ENCODE results near the gene DVL1.
"Not testable (repeated sequence)": the region's sequence is repeated elsewhere in the genome, so short reads cannot be mapped to it uniquely, and the experiment has no call there.

DVL1 gene

DNA sequence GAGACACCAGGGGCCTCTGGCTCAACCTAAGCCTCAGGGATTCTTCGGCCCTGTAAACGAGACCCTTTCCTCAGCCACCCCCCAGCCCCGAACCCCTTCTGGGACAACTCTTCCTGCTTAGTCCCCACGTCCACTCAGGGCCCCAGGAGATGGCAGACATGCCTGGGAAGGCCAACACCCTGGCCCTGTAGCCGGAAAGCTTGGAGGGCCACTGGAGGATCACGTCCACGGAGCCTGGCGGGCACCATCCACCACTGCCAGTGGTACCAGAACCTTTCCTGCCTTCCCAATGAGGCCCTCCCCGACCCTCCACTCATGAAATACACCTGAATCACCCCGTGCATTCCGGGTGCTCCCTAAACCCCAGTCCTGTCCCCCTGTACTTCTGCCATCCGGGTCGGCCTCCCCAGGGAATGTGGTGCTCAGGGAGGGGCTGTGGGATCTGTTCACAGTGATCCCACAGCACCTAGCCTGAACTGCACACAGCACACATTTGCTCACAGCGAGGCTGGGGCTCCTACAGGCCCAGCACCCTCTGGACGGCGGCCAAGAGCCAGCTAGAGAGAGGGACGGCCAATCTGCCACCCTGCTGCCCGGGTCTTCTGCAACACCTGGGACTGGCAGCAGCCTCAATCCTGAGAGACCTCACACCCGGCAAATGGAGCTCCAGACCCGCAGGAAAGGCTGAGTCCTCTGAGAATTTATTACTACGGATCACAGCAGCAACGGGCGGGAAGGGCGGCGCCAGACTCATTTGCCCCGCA lies 24.0 kb upstream of the DVL1 start:
- no peak for DNase-seq

DNA sequence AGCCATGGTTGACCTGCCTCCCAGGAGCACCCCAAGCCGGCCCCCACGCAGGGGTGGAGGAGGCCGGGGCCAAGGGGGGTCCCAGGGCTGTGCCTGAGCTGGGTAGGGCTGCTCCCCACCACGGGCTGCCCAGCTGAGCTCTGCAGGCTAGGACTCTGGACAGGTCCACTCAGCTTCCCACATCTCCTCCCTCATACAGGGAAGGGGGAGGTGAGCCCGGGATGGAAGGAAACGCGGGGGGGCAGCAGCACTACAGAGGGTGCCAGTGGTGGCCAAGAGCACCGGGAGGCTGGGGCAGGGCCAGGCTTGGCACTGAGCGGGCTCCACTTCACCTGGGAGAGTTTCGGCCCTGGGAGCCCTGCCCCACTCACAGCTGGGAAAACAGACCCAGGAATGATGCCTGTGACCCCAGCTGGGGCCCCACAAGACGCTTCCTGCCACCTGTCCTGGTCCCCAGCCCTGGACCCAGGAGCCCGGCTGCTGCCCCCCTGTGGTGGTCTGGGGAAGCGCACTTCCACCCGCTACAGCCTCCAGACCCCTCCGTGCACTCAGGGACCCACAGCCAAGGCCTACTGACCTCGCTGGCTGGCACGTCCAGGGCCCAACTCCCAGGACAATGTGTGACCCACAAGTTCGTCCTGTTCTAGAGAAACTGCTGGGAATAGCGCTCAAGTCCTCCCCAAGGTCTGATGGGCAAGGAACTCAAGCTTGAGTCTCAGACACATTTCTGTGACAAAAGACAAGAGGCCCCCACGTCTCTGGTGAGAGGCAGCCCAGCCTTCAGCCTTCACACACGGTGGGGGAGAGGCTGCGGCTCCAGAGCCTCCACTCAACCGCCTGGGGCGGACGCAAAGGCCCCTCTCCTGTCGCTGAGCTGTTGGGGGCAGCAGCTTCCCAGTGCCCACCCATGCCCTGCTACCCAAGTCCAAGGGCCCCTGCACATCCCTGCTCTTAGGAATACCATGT lies 22.8 kb upstream of the DVL1 start:
- DNase-seq, result no peak

DNA sequence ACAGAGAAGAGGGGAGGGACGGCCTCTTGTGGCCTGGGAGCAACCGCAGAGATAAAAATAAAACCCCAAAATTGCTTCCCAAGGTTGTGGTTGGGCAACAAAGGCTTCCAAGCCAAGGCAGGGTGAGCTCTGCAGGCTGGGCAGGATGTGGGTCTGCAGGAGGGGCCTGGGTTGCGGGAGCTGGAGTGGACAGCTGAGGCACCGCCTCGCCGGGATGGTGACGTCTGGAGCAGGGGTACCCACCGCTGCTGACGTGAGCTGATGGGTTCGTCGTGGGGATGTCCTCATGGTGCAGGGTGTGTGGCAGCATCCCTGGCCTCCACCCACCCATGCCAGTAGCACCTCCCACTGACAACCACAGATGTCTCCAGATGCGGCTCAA lies 22.1 kb upstream of the DVL1 start:
- no peak for DNase-seq

DNA sequence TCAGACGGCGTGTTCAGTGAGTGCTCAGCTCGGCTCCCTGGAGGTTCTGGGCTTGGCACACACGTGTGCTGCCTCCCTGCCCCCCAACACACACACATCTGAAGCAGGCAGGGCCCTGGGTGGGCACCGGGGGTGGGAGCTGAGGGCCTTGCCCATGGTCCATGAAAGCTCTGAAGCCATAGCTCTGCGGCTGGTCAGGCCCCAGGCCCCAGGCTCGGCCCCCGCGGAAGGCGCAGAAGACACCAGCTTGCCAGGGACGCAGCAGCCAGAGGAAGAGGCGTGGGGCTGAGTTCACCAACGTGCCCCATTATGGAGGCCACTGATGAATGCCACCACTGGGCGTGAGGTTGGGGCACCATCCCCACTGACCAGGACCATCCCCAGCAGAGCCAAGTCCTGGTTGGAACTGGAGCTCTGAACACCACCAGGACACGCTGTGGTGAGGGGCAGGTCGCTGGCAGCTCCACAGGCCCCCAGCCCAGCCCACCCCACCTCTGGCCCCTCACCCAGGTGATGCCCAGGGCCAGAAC lies 21.6 kb upstream of the DVL1 start:
- no peak for DNase-seq

DNA sequence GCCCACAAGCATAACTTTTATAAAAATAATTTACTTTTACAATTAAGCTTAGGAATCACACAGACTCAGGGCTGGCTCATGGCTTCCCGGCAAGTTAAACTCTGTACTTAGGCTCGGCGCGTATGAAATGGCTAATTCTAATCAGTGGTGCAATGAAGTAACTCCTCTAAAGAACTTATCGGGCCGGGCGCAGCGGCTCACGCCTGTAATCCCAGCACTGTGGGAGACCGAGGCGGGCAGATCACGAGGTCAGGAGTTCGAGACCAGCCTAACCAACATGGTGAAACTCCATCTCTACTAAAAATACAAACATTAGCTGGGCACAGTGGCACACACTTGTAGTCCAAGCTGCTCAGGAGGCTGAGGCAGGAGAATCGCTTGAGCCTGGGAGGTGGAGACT lies 20.9 kb upstream of the DVL1 start:
- DNase-seq, result not testable (repeated sequence)

DNA sequence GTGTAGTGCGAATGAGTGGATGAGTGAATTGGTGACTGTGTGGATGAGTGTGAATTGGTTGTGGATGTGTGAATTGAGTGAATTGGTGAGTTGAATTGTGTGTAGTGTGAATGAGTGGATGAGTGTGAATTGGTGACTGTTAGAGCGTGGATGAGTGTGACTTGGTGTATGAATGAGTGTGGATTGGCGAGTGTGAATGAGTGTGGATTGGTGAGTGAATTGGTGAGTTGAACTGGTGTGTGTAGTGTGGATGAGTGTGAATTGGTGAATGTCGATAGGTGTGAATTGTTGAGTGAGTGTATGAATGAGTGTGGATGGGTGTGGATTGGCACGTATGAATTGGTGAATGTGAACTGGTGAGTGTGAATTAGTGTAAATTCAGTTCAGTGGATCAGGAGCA lies 18.1 kb upstream of the DVL1 start:
- DNase-seq, result no peak

DNA sequence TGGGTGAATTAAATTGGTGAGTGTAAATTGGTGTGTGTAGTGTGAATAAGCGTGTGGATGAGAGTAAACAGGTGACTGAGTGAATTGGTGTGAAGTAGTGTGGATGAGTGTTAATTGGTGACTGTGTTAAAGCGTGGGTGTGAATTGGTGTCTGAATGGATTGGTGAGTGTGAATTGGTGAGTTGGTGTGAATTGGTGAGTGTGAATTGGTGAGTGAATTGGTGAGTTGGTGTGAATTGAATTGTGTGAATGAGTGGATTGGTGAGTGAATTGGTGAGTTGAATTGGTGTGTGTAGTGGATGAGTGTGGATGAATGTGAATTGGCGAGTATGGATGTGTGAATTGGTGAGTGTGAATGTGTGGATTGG lies 17.5 kb upstream of the DVL1 start:
- no peak for DNase-seq

DNA sequence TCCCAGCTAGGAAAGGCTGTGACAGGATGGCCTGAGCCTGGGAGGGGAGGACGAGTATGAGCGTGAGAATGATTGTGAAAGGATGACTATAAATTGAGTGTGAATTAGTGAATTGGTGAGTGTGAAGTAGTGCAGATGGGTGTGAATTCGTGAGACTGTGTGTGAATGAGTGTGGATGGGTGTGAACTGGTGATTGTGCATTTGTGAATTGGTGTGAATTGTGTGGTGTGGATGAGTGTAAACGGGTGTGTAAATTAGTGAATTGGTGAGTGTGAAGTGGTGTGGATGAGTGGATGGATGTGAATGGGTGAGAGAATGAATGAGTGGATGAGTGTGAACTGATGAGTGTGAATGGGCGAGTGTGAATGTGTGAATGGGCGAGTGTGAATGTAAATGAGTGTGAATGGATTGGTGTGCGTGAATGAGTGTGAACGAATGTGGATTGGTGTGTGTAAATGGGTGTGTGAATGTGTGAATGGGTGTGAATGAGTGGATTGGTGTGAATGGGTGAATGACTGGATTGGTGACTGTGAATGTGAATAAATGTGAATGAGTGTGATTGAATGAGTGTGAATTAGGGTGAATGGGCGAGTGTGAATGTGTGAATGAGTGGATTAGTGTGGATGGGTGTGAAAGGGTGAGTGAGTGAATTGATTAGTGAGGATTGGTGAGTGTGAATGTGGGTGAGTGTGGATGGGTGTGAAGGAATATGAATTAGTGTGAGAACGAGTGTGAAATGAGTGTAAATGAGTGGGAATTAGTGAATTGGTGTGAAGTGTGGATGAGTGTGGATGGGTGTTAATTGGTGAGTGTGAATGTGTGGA lies 16.9 kb upstream of the DVL1 start:
- no peak for DNase-seq

DNA sequence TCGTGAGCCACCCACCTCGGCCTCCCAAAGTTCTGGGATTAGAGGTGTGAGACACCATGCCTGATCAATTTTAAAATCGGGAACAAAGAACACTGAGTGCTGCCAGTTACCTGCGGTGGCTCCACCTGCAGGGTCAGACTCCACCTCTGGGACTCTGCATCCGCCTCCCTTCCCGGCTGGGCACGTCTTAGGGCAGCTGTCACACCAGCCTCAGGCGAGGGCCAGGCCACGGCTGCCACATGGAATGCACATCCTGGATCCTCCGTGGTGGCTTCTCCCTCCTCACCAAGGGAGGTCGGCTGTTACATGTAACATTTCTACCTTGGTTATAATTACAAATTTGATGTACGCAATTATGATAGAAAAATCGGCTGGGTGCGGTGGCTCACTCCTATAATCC lies 15.0 kb upstream of the DVL1 start:
- DNase-seq, result no peak

DNA sequence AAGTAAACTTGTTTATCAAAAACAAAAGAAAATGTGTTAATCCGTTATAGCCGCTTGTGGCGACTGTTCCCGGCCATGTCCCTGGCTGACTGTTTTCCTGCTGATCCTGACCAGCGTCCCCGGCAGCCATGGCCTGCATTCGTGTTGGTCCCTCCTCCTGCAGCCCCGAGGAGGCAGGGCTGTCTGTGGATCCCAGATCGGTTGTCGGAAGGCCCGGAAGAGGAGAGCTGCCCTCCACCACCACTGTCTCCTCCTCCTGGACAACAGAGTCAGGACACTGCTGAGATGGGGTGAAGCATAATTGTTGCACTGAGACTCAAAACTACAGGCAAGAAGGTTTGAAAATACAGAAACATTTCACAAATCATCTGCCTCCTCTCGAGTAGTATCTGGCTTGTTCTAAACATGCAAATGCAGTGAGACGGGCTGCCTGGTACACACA lies 12.8 kb upstream of the DVL1 start:
- DNase-seq, result no peak

DNA sequence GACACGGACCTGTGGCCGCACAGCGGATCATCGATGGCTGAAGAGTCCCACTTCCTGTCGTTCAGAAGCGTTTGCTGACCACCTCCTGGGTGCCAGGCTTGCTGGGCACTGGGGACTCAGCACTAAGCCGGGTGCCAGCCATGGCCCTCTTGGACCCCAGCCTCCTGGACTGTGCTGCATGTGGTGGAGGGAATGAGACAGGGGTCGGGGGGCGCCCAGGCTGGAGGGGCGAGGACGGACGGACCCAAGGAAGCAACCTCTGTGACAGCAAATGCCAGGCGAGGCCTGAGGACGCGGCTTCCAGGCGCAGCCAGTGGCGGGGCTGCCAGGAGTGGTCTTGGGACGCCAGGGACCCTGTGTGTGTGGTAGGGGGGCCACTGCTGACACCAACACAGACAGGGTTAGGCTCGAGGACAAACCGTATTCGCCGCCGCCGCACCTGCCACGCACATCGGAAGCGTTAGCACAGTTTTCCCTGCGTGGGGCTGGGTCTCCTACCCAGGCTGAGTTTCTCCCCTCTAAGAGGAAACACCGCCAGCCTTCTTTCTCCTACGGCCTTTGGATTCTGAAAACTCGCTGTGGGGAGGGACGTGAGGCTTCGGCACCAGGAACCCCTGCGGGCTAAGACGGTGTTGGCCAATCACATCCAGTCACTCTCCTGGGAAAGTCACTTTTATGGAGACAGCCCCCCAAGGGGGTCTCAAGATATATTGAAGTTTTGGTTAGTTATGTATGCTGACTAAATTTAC lies 12.2 kb upstream of the DVL1 start:
- DNase-seq, result no peak

DNA sequence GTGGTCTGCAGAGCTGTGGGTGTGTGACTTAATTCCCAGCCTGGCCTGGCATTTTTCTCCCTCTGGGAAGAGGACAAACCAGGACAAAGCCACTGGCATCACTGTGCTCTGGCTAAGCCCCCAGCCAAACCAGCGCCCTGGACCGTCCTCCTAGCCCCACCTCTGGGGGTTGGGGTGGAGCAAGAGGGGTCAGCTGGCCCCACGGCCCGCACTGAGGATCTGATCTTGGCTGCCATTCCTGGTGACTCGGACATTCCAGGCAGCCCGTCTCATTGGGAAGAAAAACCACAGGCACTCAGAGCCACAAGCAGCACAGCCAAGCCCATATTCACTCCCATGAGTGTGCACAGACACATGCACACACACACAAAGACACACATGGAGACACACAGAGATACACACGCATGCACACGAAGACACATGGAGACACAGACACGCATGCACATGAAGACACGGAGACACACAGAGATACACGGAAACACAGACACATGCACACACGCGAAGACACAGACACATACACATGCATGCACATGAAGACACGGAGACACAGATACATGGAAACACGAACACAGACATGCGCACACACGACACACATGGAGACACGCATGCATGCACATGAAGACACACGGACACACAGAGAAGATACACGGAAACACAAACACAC lies 11.4 kb upstream of the DVL1 start:
- no peak for DNase-seq

DNA sequence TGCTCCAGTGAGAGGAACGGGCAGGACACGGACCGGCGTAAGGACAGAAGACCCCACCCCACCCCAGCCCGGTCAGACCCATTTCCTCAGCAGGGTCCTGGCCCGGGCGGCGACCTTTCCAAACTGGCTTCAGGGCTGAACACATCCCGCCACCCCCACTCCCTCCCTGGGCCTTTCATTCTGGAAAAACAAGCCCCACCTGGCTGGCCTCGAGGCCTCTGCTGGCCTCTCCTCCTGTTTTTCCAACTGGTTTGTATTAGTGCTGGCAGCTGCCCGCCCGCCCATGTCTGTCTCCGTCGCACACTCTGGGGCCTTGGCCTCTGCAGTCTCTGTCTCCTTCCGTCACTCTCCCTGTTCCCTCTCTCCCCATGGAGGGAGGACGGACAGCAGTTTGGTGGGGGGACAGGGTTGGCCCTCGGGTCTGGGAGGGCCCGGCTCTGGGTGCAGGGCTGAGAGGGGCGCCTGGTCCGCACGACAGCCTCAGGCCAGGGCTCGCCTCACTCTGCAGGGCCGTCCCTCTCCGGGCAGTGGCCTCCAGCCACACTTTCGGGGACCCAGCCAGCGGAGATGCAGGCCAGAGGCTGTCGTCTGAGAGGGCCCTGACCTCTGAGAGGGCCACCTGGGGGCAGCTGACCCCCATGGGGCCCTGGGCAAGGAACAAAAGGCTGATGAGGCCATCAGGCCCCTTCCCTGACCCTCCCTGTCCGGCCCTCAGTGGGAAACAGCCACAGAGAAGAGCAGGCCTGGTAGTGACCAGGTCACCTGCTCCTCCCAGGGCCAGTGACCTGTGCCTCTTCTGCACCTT lies 10.6 kb upstream of the DVL1 start:
- DNase-seq, result no peak

DNA sequence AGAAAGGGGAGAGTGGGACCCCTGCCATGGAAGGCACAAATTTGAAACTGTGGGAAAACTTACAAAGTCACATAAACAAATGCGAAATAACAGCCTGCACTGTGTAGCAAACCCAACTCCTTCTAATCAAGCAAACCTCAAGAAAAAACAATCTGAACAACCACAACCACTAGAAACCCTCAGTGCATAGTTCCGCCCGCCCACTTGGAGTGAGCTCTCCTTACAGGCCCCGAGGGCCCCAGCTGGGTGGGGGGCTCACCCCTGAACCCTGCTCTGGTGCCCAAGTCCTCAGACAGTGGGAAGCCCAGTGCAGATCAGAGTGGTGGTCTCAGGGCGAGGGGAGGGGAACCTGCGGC lies 10.1 kb upstream of the DVL1 start:
- no peak for DNase-seq

DNA sequence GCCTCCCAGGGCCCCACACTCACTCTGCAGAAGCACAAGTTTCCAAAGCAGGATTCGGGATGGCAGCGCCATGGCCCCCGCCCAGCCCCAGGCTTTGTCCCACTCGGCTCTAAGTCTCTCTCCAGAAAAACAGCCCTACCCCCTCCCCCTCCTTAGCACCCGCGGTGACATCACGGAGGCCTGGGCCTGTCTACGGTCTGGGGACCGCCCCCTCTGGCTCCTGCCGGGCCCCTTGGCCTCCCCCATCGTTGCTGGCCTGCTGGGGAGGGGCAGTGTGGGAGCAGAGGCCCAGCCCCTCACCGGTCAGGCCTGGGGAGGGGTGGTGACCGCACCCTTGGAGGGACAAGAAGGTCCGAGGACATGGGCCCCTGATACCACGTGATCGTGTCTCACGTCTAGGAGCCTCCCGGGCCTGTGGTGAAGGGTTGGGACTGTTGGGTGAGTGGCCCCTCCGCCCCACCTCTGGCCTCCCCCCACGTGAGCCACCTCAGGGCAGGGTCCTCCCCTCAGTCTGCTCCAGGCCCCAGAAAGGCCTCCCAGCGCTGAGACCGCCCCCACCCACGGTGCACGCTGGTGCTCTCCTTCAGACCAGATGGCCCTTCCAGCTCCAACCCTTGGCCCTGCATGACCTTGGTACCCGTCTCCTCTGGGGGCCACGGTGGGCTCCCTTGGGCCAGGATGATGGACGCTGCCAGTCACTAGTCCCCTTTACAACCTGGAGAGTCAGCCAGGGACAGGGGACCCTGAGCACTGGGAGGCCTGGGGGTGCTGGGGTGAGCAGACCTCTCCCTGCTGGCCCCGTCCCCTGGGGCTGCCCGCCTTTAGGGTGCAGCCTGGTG lies 9.4 kb upstream of the DVL1 start, which contains the start of gene MXRA8:
TSS of gene MXRA8 (minus strand) at position 123 of the 839 bp plus-strand sequence. CDS start at position 72, 51 bp downstream.
- DNase-seq, result no peak

DNA sequence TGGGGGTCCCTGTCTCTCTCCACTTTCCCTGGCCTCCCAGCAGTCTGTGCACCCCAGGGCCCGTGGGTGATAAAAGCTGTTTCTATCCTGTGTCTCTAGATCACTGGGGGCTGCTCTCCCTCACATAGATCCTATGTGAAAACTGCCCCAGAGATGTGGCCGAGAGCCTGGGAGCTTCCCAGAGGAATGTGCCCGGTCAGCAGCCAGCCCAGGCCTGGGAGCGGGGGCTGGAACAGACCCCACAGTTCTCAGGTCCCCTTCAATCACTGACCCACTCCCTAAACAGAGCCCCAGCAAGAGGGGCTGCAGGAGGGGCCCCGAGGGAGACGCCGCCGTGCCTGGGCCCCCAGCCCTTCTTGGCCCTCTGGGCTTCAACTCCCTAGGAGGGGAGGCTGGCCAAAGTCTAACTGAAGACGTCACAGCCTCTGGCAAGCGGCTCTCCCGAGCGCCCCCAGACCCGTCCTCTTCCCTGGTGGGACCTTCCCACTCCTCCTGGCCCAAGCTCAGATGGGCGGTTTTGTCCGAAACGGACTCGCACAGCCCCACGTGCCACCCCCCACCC lies 8.7 kb upstream of the DVL1 start:
- DNase-seq, result no peak

DNA sequence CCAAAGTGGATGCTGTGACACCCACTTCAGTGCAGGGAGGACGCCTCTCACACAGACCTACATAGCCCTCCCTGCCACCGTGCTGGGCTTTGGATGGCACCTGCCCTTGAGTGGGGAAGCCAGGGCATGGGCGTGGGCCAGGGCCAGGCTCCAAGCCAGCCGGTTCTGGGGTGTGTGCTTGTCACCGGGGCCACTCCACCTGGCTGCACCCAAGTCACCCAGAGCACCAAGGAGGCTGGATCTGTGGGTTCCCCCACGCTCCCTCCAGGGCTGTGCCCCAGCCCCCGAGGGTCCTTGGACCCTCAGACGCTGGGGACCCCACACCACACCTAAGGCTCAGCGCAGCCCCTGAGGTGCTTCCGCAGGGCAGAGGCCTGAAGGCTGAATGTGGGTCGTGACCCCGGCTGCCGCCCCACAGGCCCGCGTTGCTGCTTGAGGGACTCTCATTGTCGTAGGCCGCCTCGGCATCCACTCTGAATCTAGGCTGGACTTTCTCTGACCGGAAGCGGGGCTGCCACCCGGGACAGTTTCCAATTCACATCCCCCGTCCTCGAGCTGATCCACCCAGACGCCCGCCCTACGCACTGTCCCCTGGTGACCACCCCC lies 7.7 kb upstream of the DVL1 start:
- DNase-seq, result no peak

DNA sequence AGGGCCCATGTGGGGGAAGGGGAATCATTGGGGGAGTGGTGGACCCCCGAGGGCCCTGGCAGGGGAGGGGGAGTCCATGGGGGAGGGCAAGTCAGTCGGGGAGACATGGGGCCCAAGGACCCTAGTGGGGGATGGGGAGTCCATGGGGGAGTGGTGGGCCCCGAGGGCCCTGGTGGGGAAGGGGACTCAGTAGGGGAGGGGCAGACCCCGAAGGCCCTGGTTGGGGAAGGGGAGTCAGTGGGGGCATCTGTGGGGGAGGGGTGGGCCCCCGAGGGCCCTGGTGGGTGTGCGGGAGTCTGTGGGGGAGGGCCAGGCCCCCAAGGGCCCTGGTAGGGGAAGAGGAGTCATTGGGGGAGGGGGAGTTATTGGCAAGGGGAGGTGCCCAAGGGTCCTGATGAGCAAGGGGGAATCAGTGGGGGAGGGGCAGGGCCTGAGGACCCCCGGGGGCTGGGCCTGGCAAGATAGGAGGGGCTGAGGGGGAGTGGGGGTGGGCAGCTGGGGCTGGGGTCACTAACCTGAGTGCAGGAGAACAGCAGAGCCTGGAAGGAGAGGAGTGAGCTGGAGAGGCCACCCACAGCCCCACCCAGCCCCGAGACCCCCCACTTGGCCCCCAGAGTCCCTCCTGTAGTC lies 7.1 kb upstream of the DVL1 start:
- no peak for DNase-seq

DNA sequence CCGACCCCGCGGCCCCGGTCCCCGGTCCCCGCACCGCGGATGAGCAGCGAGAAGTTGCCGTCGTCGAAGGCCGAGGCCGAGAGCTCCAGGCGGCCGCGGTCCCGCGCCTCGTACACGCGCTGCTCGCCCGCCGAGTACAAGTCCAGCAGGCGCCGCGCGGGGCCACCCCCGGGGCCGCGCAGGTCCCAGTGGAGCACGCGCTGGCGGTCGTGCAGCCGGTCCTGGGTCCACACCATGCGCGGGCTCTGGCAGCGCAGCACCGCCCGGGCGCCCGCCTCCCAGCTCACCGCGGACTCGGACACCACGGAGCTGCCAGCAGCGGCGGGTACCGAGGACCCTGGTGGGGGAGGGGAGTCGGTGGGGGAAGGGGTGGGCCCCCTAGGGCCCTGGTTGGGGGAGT lies 6.2 kb upstream of the DVL1 start:
- no peak for DNase-seq

Measured in NCI-H748 treated with DMSO at 0.1 percent for 48 hours (cell line).